H9 (cell line): ENCODE results near the gene FGF4. TPM values are rescaled to one million over a fixed set of nuclear protein-coding genes. Genes with fewer than 3 reads are reported as not detected.

ENCODE experiments used
- DNase-seq: peaks from one replicate; pipeline ENCODE4 v3.0.0-alpha.2; 2017
- H2AFZ ChIP-seq: one replicate; pipeline ENCODE4 v1.6.1; 2013; ENCODE audit warnings: mild to moderate bottlenecking, low read length, control low read depth, moderate library complexity
- H2AK5ac ChIP-seq: 2 replicates; pipeline ENCODE4 v1.6.1; 2013; ENCODE audit warnings: low read length, control low read depth, mixed read lengths; ENCODE audit not compliant: insufficient read length
- H2BK120ac ChIP-seq: one replicate; pipeline ENCODE4 v1.6.1; 2013; ENCODE audit warnings: low read depth, mild to moderate bottlenecking, low read length, control low read depth, inconsistent platforms; ENCODE audit not compliant: poor library complexity, severe bottlenecking
- H2BK12ac ChIP-seq: 2 replicates; pipeline ENCODE4 v1.6.1; 2013; ENCODE audit warnings: low read length, control low read depth, mixed read lengths, low read depth; ENCODE audit not compliant: insufficient read length
- H2BK15ac ChIP-seq: 2 replicates; pipeline ENCODE4 v1.6.1; 2013; ENCODE audit warnings: low read depth, low read length, control low read depth
- H2BK20ac ChIP-seq: one replicate; pipeline ENCODE4 v1.6.1; 2013; ENCODE audit warnings: low read depth, mild to moderate bottlenecking, low read length, control low read depth, inconsistent platforms; ENCODE audit not compliant: poor library complexity, severe bottlenecking
- H2BK5ac ChIP-seq: 2 replicates; pipeline ENCODE4 v1.6.1; 2013; ENCODE audit warnings: low read length, control low read depth, mixed read lengths; ENCODE audit not compliant: insufficient read length
- H3K14ac ChIP-seq: 2 replicates; pipeline ENCODE4 v1.6.1; 2013; ENCODE audit warnings: low read length, control low read depth; ENCODE audit not compliant: insufficient read depth
- H3K18ac ChIP-seq: 2 replicates; pipeline ENCODE4 v1.6.1; 2013; ENCODE audit warnings: low read depth, mild to moderate bottlenecking, mixed read lengths, low read length, control low read depth; ENCODE audit not compliant: insufficient read length
- H3K23ac ChIP-seq: 2 replicates; pipeline ENCODE4 v1.6.1; 2013; ENCODE audit warnings: low read length, control low read depth, mixed read lengths, low read depth; ENCODE audit not compliant: insufficient read length
- H3K23me2 ChIP-seq: 2 replicates; pipeline ENCODE4 v1.6.1; 2013; ENCODE audit warnings: low read depth, mild to moderate bottlenecking, mixed read lengths, low read length, control low read depth; ENCODE audit not compliant: insufficient read length, poor library complexity, severe bottlenecking
- H3K27ac ChIP-seq: 2 replicates; pipeline ENCODE4 v1.5.1; 2013; ENCODE audit warnings: low read length, control low read depth, mixed read lengths, low read depth; ENCODE audit not compliant: insufficient read length
- H3K27me3 ChIP-seq: 2 replicates; pipeline ENCODE4 v1.6.1; 2013; ENCODE audit warnings: low read length, control low read depth, inconsistent platforms; ENCODE audit not compliant: insufficient read depth
- H3K4ac ChIP-seq: 2 replicates; pipeline ENCODE4 v1.6.1; 2013; ENCODE audit warnings: low read depth, mild to moderate bottlenecking, control low read depth, inconsistent platforms, low read length, moderate library complexity
- H3K4me1 ChIP-seq: 2 replicates; pipeline ENCODE4 v1.6.1; 2013; ENCODE audit warnings: low read length, control low read depth, inconsistent platforms; ENCODE audit not compliant: insufficient read depth
- H3K4me2 ChIP-seq: 2 replicates; pipeline ENCODE4 v1.6.1; 2013; ENCODE audit warnings: low read length, control low read depth, mixed read lengths; ENCODE audit not compliant: insufficient read length, insufficient read depth
- H3K56ac ChIP-seq: 2 replicates; pipeline ENCODE4 v1.6.1; 2013; ENCODE audit warnings: low read depth, mild to moderate bottlenecking, mixed read lengths, low read length, control low read depth; ENCODE audit not compliant: insufficient read length
- H3K79me1 ChIP-seq: 2 replicates; pipeline ENCODE4 v1.6.1; 2013; ENCODE audit warnings: low read depth, mild to moderate bottlenecking, moderate library complexity, low read length, control low read depth, inconsistent platforms; ENCODE audit not compliant: insufficient read depth, poor library complexity, severe bottlenecking
- H3K79me2 ChIP-seq: 2 replicates; pipeline ENCODE4 v1.6.1; 2013; ENCODE audit warnings: low read length, control low read depth, inconsistent platforms; ENCODE audit not compliant: insufficient read depth
- H3K9ac ChIP-seq: 2 replicates; pipeline ENCODE4 v1.6.1; 2013; ENCODE audit warnings: low read length, control low read depth, mixed read lengths; ENCODE audit not compliant: insufficient read length; ENCODE audit errors: extremely low read depth
- H3K9me3 ChIP-seq: one replicate; pipeline ENCODE4 v1.6.1; 2013; ENCODE audit warnings: low read depth, low read length, inconsistent platforms; ENCODE audit not compliant: control insufficient read depth
- H3T11ph ChIP-seq: one replicate; pipeline ENCODE4 v1.6.1; 2013; ENCODE audit warnings: mild to moderate bottlenecking, low read length, control low read depth, inconsistent platforms
- H4K20me1 ChIP-seq: one replicate; pipeline ENCODE4 v1.6.1; 2013; ENCODE audit not compliant: control insufficient read depth, insufficient read length, insufficient read depth
- H4K5ac ChIP-seq: 2 replicates; pipeline ENCODE4 v1.6.1; 2013; ENCODE audit warnings: low read depth, mild to moderate bottlenecking, mixed read lengths, low read length, control low read depth; ENCODE audit not compliant: insufficient read length
- H4K8ac ChIP-seq: replicated peaks from 2 replicates; pipeline ENCODE4 v1.6.1; 2013; ENCODE audit warnings: low read length, control low read depth, mixed read lengths, low read depth; ENCODE audit not compliant: insufficient read length
- H4K91ac ChIP-seq: 2 replicates; pipeline ENCODE4 v1.6.1; 2013; ENCODE audit warnings: low read depth, mild to moderate bottlenecking, moderate library complexity, mixed read lengths, low read length, control low read depth; ENCODE audit not compliant: insufficient read length
- H3K27ac Mint-ChIP-seq, 3 experiments: 2 replicates in 2 of 3; 3 replicates in 1 of 3; pipeline ENCODE4 v1.8.0; 2020 to 2021; ENCODE audit warnings: mixed read lengths in 3 of 3, mild to moderate bottlenecking in 1 of 3, moderate library complexity in 1 of 3
- H3K27me3 Mint-ChIP-seq: 2 replicates; pipeline ENCODE4 v1.8.0; 2021; ENCODE audit warnings: low read depth, mild to moderate bottlenecking, moderate library complexity, mixed read lengths
- H3K36me3 Mint-ChIP-seq, 3 experiments: 2 replicates in 2 of 3; 3 replicates in 1 of 3; pipeline ENCODE4 v1.8.0; 2020 to 2021; ENCODE audit warnings: low read depth in 3 of 3, mixed read lengths in 3 of 3; ENCODE audit not compliant: insufficient read depth in 1 of 3
- H3K4me1 Mint-ChIP-seq, 2 experiments: 2 replicates each; pipeline ENCODE4 v1.8.0; 2020; ENCODE audit warnings: mixed read lengths in 2 of 2
- H3K4me3 Mint-ChIP-seq, 2 experiments: 2 replicates in 1 of 2; 3 replicates in 1 of 2; pipeline ENCODE4 v1.8.0; 2020 to 2021; ENCODE audit warnings: mild to moderate bottlenecking in 2 of 2, mixed read lengths in 2 of 2, moderate library complexity in 1 of 2
- H3K9me3 Mint-ChIP-seq, 2 experiments: 2 replicates in 1 of 2; 3 replicates in 1 of 2; pipeline ENCODE4 v1.8.0; 2020; ENCODE audit warnings: mild to moderate bottlenecking in 2 of 2, mixed read lengths in 2 of 2, moderate library complexity in 1 of 2
- CTCF ChIP-seq: fragments of 200-600 bp; sonication (generic); conservative IDR thresholded peaks from 3 replicates; pipeline ENCODE4 v1.8.0; 2021; ENCODE audit warnings: antibody characterized with exemption, mild to moderate bottlenecking
- WGBS: extraction: QIAGEN DNeasy Blood & Tissue Kit; methylation state at CpG from one replicate; pipeline ENCODE4 v1.1.7; 2013; ENCODE audit warnings: missing lambda C conversion rate, low lambda C conversion rate, mixed read lengths; ENCODE audit not compliant: insufficient read length; ENCODE audit errors: extremely low coverage; 5-methylcytosine and 5-hydroxymethylcytosine counted together
- total RNA-seq: library from RNA; stranded (reverse); gene quantifications from 2 replicates; pipeline ENCODE4 v1.2.1, GENCODE V29; 2021

FGF4 gene
- total RNA-seq, 1 experiment from 2014 or later = 0.68 TPM

GRCh38 chr11:69773626-69774353 is 1.4 kb downstream of the FGF4 start:
- Histone ChIP-seq H3K56ac (no peak overlapping the region), H3K4me2 (peak overlapping the region; percentile 63), H2BK20ac (no peak overlapping the region), H3K14ac (no peak overlapping the region; the same call in 1 of the 2 replicates), H2BK120ac (no peak overlapping the region), H3K4ac (no peak overlapping the region), H3K4me1 (peaks cover 13% of the 10 kb centered on the region; the same call in 1 of the 2 replicates), H3K23me2 (peaks cover 4% of the 10 kb centered on the region), H4K5ac (no peak overlapping the region), H3K79me1 (no peaks in the 10 kb centered on the region), H3K18ac (no peak overlapping the region), H4K91ac (no peak overlapping the region), H3K23ac (no peak overlapping the region), H3K79me2 (no peaks in the 10 kb centered on the region), H2BK12ac (no peak overlapping the region), H4K20me1 (no peaks in the 10 kb centered on the region), H3K27ac (no peak overlapping the region), H3K27me3 (peaks cover 21% of the 10 kb centered on the region), H4K8ac (no peak overlapping the region), H2BK5ac (no peak overlapping the region), H3T11ph (no peak overlapping the region), H3K9me3 (no peaks in the 10 kb centered on the region), H3K9ac (no peak overlapping the region), H2AFZ (no peak overlapping the region), H2BK15ac (no peak overlapping the region), H2AK5ac (no peak overlapping the region)
- Mint-ChIP-seq H3K27me3 (peaks cover 58% of the 10 kb centered on the region), H3K27ac (no peak overlapping the region), H3K9me3 (peaks cover 3 to 4% of the 10 kb centered on the region in 2 experiments; a peak in 2 of 5 replicates), H3K36me3 (peaks cover 0 to 5% (median 0%) of the 10 kb centered on the region in 3 experiments; a peak in 2 of 7 replicates), H3K4me3 (peak overlapping the region; percentile 8 to 29; a peak in 1 of 5 replicates), H3K4me1 (peaks cover 34 to 48% of the 10 kb centered on the region in 2 experiments)
- no peak for DNase-seq
- no peak for TF ChIP-seq CTCF
- WGBS = no CpG with 5 or more reads among the region's 30 CpGs
